Gastrocnemius medialis (tissue), 4 donors: ENCODE measurements around the gene ITPR2.

Experiments
- POLR2A ChIP-seq, 2 donors: fragments of 450-650 bp; IDR thresholded peaks; one replicate each; pipeline ENCODE4 v1.6.1; 2017; ENCODE audit warnings: antibody characterized with exemption in 2 of 2, mild to moderate bottlenecking in 2 of 2, moderate library complexity in 2 of 2
- TF ChIP-seq, protein P1 (sequence below), 5 experiments: fragments of 450-650 bp in 3 of 5; fragments of 200-600 bp in 2 of 5; sonication (generic) in 2 of 5; IDR thresholded peaks in 4 of 5; conservative IDR thresholded peaks in 1 of 5; 1 replicate in 4 of 5; 2 replicates in 1 of 5; pipeline ENCODE4 v1.5.1; 2016 to 2019; ENCODE audit warnings: antibody characterized with exemption in 5 of 5, mild to moderate bottlenecking in 3 of 5, moderate library complexity in 3 of 5

DNA sequence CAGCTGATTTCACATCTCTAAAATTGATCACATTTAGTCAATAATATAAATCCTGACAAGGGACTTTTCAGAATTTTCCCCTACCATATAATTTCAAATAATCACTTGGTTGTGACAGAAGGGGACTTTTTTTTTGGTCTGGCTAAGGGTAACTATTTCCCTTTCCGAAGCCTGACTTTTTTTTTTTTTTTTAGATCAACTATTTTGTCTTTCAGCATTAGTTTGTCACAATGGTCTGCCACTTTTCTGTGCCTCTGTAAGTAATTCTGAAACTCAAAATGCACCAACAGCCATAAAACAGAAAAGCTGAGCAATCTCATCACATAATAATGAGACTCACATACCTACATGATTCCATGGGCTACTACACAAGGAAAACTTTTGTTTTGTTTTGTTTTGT lies 371.2 kb downstream of the ITPR2 start:
- no peak for TF ChIP-seq POLR2A (IDR thresholded peaks at IDR 0.05)
- TF ChIP-seq, protein P1, sequence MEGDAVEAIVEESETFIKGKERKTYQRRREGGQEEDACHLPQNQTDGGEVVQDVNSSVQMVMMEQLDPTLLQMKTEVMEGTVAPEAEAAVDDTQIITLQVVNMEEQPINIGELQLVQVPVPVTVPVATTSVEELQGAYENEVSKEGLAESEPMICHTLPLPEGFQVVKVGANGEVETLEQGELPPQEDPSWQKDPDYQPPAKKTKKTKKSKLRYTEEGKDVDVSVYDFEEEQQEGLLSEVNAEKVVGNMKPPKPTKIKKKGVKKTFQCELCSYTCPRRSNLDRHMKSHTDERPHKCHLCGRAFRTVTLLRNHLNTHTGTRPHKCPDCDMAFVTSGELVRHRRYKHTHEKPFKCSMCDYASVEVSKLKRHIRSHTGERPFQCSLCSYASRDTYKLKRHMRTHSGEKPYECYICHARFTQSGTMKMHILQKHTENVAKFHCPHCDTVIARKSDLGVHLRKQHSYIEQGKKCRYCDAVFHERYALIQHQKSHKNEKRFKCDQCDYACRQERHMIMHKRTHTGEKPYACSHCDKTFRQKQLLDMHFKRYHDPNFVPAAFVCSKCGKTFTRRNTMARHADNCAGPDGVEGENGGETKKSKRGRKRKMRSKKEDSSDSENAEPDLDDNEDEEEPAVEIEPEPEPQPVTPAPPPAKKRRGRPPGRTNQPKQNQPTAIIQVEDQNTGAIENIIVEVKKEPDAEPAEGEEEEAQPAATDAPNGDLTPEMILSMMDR (IDR thresholded peaks at IDR 0.05 in 4 of 5, conservative IDR thresholded peaks at IDR 0.05 in 1 of 5) = no peak
